Left lung (tissue), 10 donors: ENCODE results near the gene CENPS. TPM values are rescaled to one million over a fixed set of nuclear protein-coding genes. Genes with fewer than 3 reads are reported as not detected.
A peak's percentile ranks its signal among the peaks of the same experiment; 100 is the strongest.
"Not testable (repeated sequence)": the region's sequence is repeated elsewhere in the genome, so short reads cannot be mapped to it uniquely, and the experiment has no call there.

Experiments used
- ATAC-seq: fragments of 200-7000 bp; cut with Tn5 transposase; one replicate; pipeline ENCODE4 v1.9.1; 2020; ENCODE audit warnings: moderate library complexity
- DNase-seq, 4 donors: peaks; one replicate each; pipeline ENCODE4 v3.0.0-alpha.2; 2013 to 2020
- H3K27ac ChIP-seq, 2 donors: fragments of 200-600 bp; sonication (generic) in 1 of 2; one replicate each; pipeline versions ENCODE4 v1.5.0 to v1.8.0; 2020 to 2021
- H3K27me3 ChIP-seq, 2 donors: fragments of 200-600 bp; sonication (generic) in 1 of 2; one replicate each; pipeline versions ENCODE4 v1.5.0 to v1.8.0; 2020 to 2021
- H3K36me3 ChIP-seq, 2 donors: fragments of 200-600 bp; sonication (generic) in 1 of 2; one replicate each; pipeline versions ENCODE4 v1.5.0 to v1.8.0; 2020 to 2021
- H3K4me1 ChIP-seq, 2 donors: fragments of 200-600 bp; one replicate each; pipeline ENCODE4 v1.8.0; 2021
- H3K4me3 ChIP-seq, 2 donors: fragments of 200-600 bp; sonication (generic) in 1 of 2; one replicate each; pipeline versions ENCODE4 v1.5.0 to v1.8.0; 2020 to 2021; ENCODE audit warnings: mild to moderate bottlenecking in 1 of 2
- H3K9me3 ChIP-seq, 2 donors: fragments of 200-600 bp; sonication (generic) in 1 of 2; one replicate each; pipeline versions ENCODE4 v1.5.0 to v1.8.0; 2020 to 2021
- CTCF ChIP-seq, 2 donors: fragments of 200-600 bp; sonication (generic) in 1 of 2; IDR thresholded peaks; one replicate each; pipeline versions ENCODE4 v1.5.0 to v1.8.0; 2021; ENCODE audit warnings: antibody characterized with exemption in 2 of 2
- intact Hi-C, 2 donors: fragments of 100-400 bp; cut with DNase I; formaldehyde crosslinking; loops; one replicate each; pipeline versions ENCODE4 v1.11.2 to v1.14.2; 2022
- polyA plus RNA-seq, 6 donors: library from polyadenylated mRNA; unstranded; fragments of 120-200 nt; gene quantifications; one replicate each; pipeline ENCODE4 v1.2.1, GENCODE V29; 2013; ENCODE audit not compliant: insufficient read length in 6 of 6
- total RNA-seq, 2 donors: library from RNA; stranded (reverse); fragmentation: NEBNext Ultra II Directional; extraction: Animal tissue kit (Norgen Biotek cat#: 25700); gene quantifications; one replicate each; pipeline ENCODE4 v1.2.1, GENCODE V29; 2021
- donor health status: DM: no; HTN: yes; CAD: no.
- donor health status: DM: no; HTN: no; CAD: no.

CENPS gene
- total and polyA plus RNA-seq, 8 donors: 13.5 to 23.1 (median 20.9) TPM

- Histone ChIP-seq H3K27me3 (peaks cover 0 to 9% of the 10 kb centered on the region in 2 donors), H3K4me3 (no peak overlapping the region), H3K4me1 (peaks cover 0 to 6% of the 10 kb centered on the region in 2 donors), H3K36me3 (no peaks in the 10 kb centered on the region), H3K9me3 (peaks cover 0 to 2% of the 10 kb centered on the region in 2 donors), H3K27ac (no peak overlapping the region)
- no peak for DNase-seq
- TF ChIP-seq CTCF (IDR thresholded peaks at IDR 0.05): no peak
- intact Hi-C loops: no loop called here
- no peak for ATAC-seq
Measured at GRCh38 chr1:10450836-10451235, 20.6 kb downstream of the CENPS start.

- DNase-seq (peak in 1 of 4 donors; percentile 13), ATAC-seq (no peak)
- no peaks in the 10 kb centered on the region for H3K36me3 ChIP-seq
- H3K9me3 ChIP-seq: peaks cover 0 to 2% of the 10 kb centered on the region in 2 donors
- H3K27ac ChIP-seq: no peak overlapping the region
- H3K4me3 ChIP-seq: no peak overlapping the region
- peaks cover 0 to 9% of the 10 kb centered on the region in 2 donors for H3K27me3 ChIP-seq
- intact Hi-C loops: no loop called here
- no peak for TF ChIP-seq CTCF (IDR thresholded peaks at IDR 0.05)
- H3K4me1 ChIP-seq: peaks cover 0 to 6% of the 10 kb centered on the region in 2 donors
Measured at GRCh38 chr1:10451287-10451686, 21.1 kb downstream of the CENPS start.

GRCh38 chr1:10456048-10456447, 25.8 kb downstream of the CENPS start:
- intact Hi-C loops: no loop called here
- peaks cover 0 to 17% of the 10 kb centered on the region in 2 donors for H3K4me1 ChIP-seq
- peaks cover 0 to 8% of the 10 kb centered on the region in 2 donors for H3K36me3 ChIP-seq
- peaks cover 0 to 2% of the 10 kb centered on the region in 2 donors for H3K9me3 ChIP-seq
- DNase-seq (no peak), ATAC-seq (no peak)
- H3K27me3 ChIP-seq: peaks cover 0 to 6% of the 10 kb centered on the region in 2 donors
- TF ChIP-seq CTCF (IDR thresholded peaks at IDR 0.05): no peak
- no peak overlapping the region for H3K27ac ChIP-seq
- H3K4me3 ChIP-seq: no peak overlapping the region

GRCh38 chr1:10456661-10457060, 26.4 kb downstream of the CENPS start:
- peaks cover 0 to 15% of the 10 kb centered on the region in 2 donors for H3K4me1 ChIP-seq
- no peak for ATAC-seq
- H3K27ac ChIP-seq: no peak overlapping the region
- H3K36me3 ChIP-seq: peaks cover 0 to 15% of the 10 kb centered on the region in 2 donors
- intact Hi-C loops: no loop called here
- no peak for DNase-seq
- H3K9me3 ChIP-seq: peaks cover 0 to 2% of the 10 kb centered on the region in 2 donors
- TF ChIP-seq CTCF (IDR thresholded peaks at IDR 0.05): no peak
- no peaks in the 10 kb centered on the region for H3K27me3 ChIP-seq
- no peak overlapping the region for H3K4me3 ChIP-seq

- ATAC-seq, DNase-seq, intact Hi-C loops, H3K9me3 ChIP-seq, H3K4me3 ChIP-seq, H3K27me3 ChIP-seq: not testable (repeated sequence)
- peak overlapping the region in 1 of 2 donors; percentile 59 for H3K27ac ChIP-seq
- peaks cover 0 to 23% of the 10 kb centered on the region in 2 donors for H3K36me3 ChIP-seq
- peaks cover 0 to 12% of the 10 kb centered on the region in 2 donors for H3K4me1 ChIP-seq
Measured at GRCh38 chr1:10457462-10457861, 27.2 kb downstream of the CENPS start.

GRCh38 chr1:10457875-10458274, 27.6 kb downstream of the CENPS start:
- H3K4me3 ChIP-seq: no peak overlapping the region
- intact Hi-C loops: no loop called here
- peaks cover 0 to 2% of the 10 kb centered on the region in 2 donors for H3K9me3 ChIP-seq
- peak overlapping the region; percentile 1 to 59 for H3K27ac ChIP-seq
- no peak for ATAC-seq
- peaks cover 0 to 27% of the 10 kb centered on the region in 2 donors for H3K36me3 ChIP-seq
- TF ChIP-seq CTCF (IDR thresholded peaks at IDR 0.05): no peak
- no peaks in the 10 kb centered on the region for H3K27me3 ChIP-seq
- DNase-seq: no peak
- peaks cover 0 to 12% of the 10 kb centered on the region in 2 donors for H3K4me1 ChIP-seq
